ENCODE results near the gene SVOPL.
A peak's percentile ranks its signal among the peaks of the same experiment; 100 is the strongest.
"Not testable (repeated sequence)": the region's sequence is repeated elsewhere in the genome, so short reads cannot be mapped to it uniquely, and the experiment has no call there.

The SVOPL gene

DNA sequence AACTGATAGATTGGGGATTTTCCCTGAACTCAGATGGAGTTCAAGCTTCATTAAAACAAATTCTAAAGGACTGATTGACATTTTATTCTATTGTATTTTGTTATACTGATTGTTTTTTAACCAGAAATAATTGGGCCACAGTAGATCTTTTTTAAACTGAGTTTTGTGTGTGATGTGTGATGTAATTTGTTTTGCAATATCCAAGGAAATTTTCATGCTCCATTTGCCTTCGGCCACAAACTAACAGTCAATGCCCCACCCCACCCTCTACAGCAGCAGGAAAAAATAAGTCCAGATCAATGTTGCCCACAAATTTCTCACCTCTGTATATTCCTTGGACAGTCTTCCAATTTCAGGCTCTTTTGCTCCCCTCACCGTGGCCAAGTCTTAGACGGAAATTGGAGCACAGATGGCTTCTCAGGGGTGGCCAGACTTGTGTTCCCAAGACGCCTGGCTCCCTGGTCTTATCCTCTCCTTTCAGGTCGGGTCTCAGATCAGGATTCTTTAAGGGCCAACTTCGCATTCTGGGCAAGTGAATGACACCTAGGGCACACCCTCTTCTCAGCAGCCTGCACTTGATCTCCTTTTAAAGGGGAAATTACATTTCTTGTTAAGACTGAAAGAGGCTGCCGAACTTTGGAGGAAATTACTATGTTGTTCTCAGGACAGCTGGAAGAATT, at the start of gene SVOPL:
TSS of gene SVOPL (minus strand) at position 506 of the 680 bp plus-strand sequence. CDS start 22,317 bp downstream, outside the sequence.
- no peak for DNase-seq

GRCh38 chr7:138750473-138750872, 49.3 kb upstream of the SVOPL start:
- no peak for DNase-seq

GRCh38 chr7:138749960-138750359, 48.8 kb upstream of the SVOPL start:
- no peak for DNase-seq

DNA sequence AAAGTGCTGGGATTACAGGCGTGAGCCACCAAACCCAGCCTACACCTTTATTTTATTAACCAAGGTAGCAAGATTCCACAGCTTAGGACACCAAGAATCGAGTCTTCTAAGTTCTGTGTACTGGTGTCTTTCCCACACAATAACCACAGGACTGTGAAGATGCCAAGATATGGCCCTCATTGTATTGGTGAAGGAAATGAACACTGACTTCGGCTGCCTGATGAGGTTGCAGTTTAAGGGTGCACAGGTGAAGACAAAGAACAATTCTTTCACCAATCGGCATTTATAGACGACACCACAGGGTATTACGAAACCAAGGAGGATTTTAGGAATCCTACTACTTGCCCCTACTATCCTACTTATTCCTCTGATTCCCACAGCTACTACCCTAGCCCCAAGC, 47.5 kb upstream of the SVOPL start:
- no peak for DNase-seq

DNA sequence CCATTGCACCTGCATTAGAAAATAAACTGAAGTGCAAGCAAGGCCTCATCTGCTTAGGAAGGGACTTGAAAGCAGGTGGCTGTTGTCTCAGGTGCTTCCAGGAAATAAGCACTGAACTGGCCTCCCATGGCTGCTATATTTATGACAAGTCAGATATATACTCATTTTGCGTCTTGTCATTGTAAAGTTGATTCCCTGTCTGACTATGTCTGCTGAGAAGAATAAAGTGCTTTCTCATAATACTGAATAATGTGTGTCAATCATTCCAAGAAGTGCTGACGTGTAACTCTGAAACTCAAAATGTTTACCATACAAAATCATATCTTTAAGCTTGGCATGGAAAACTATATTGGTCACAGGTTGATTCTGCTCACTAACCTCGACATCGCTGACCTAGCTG, 44.9 kb upstream of the SVOPL start:
- no peak for DNase-seq

DNA sequence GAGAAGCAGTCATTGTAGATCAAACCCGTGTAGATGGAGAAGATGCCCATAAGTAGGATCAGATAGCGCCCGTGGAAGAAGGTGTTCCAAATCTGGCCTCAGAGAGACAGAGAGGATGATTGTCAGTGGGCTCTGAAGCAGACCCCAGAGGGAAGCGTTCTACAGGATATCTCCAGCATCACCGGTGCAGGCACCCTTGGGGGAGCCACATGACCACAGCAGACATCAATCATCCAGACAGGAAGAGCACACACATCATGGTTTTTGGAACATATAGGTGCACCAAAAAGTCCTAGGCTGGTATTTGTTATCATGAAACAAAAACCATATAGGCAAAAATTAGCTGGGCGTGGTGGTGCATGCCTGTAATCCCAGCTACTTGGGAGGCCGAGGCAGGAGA, 44.0 kb upstream of the SVOPL start:
- no peak for DNase-seq

DNA sequence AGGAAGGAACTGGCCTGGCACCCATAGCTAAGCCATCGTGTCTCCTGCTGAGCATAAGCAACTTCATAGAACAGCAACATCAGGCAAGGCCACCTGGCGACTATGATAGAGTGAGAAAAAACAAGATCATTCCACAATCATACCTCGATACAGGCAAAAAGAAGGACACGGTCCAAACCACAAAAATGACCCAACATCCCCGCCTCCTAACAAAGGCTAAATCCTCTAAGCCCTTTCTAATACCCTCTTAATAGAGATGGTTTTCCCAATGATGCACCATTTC, 40.2 kb upstream of the SVOPL start:
- no peak for DNase-seq

GRCh38 chr7:138739859-138740258, 38.7 kb upstream of the SVOPL start:
- DNase-seq: no peak

GRCh38 chr7:138738551-138739335, 37.6 kb upstream of the SVOPL start:
- peak; percentile 76 for DNase-seq

- no peak for DNase-seq
These were observed 37.0 kb upstream of the SVOPL start for GRCh38 chr7:138738114-138738513.

GRCh38 chr7:138735399-138735798, 34.2 kb upstream of the SVOPL start:
- DNase-seq: no peak

DNA sequence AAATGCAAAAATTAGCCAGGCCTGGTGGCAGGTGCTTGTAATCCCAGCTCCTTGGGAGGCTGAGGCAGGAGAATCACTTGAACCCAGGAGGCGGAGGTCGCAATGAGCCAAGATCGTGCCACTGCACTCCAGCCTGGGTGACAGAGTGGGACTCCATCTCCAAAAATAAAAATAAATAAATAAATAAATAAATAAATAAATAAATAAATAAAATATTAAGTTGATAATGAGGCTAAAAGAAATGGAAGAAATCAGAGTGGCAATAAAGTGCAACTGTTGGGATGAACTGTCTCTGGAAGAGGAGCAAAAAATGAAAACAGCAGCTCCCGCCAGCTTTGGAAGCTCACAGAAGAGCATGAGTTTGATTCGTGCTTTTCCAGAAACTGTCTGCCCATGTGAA, 30.6 kb upstream of the SVOPL start:
- not testable (repeated sequence) for DNase-seq

DNA sequence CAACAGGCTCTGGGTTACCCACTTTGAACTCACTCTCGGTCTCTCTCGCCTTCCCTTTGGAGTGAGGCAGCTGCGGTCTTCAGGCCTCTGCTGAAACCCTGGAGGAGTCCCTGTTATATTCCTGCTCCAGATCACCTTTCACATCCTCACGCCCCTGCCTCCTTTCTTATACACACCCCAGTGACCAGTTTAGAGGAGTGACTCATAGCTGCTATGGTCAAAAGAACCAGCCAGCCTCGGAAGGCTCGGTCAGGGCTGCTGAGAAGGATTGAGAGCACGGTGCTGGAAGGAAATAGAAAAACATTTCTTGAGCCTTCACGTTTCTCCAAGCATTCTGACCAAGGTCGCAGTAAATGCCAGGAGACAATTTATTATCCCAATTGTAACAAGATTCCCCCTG, 28.3 kb upstream of the SVOPL start:
- no peak for DNase-seq

DNA sequence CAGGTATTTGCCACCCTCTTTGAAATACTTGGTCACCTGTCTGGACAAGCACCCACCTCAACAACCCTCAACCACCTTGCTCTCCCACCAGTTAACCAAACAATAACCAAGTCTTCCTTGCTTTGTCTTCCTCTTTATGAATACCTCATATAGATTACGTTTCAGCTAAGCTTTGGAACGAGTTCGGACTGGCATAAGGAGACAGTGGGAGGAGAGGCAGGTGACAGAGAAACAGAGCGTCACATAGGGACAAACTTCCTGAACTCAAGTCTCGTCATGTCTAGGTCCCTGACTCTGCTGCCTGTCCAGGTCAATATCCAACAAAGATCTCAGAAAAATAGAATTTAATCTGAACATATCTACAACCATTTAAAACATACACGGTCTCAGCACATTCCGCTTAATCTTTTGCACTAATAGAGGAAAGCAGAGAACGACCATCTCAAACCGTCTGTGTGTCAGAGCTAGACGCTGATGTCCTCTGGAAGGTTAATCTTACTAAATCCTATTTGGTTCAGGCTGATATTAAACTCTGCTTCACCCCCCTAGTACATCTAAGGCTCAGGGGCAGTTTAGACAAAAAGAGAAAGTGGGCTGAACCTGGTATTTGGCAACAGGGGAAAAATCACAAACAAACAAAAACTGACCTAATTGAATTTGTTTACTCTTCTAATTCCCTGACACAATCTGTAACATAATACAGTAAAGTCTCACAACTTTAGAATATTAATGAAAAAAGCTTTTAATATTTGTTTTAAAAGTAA, 26.4 kb upstream of the SVOPL start:
- no peak for DNase-seq

DNA sequence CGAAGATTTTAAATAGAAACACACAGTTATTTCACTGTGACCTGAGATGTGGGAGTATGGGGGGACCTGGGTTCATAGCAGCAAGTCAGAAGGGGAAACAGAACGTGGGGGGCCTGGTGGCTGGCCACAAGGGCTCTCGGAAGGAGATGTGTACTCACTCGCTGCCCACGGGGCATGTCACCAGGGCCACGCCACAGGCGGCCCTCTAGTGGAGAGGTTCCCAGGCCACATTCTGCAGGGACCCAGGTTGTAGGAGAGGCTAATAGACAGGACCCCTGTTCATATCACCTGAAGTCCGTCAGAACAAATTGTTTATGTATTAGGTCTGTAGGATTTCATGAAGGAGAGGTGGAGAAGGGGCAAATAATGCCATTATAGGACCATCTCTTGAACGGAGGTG, 25.1 kb upstream of the SVOPL start:
- DNase-seq: no peak

- DNase-seq: no peak
These were observed 19.1 kb upstream of the SVOPL start for GRCh38 chr7:138720286-138720685.

- DNase-seq: no peak
These were observed 15.7 kb upstream of the SVOPL start for GRCh38 chr7:138716889-138717288.

DNA sequence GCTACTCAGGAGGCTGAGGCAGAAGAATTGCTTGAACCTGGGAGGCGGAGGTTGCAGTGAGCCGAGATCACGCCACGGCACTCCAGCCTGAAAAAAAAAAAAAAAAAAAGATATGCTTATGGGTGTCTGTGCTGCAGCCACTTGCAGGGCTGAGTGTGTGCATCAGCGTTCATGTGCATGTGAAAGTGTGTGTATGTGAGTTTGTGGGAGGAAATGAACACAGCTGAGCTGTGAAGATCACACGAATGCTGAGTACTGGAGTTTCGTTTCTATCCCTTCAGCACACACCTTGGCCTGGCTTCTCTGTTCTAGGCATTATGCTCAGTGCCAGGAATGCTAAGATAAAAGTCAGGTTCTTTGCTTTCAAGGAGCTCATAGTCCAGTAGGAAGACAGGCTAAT, 12.0 kb upstream of the SVOPL start:
- DNase-seq: no peak

DNA sequence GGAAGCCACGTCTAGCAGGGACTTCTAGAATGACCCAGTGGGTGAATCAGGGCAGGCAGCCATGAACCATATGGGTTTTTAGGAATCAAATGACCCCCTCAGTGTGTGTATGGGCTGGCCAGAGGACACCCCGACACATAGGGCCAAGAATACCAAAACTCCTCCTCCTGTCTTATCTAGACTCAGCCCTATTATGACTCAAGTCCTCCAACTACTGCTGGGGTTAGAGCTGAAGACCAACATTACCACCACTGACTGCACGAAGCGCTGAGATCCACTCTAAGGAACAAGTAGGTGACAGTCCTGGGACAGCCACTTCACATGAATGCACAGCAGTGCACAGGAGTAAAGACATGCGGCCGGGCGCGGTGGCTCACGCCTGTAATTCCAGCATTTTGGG, 11.5 kb upstream of the SVOPL start:
- no peak for DNase-seq

DNA sequence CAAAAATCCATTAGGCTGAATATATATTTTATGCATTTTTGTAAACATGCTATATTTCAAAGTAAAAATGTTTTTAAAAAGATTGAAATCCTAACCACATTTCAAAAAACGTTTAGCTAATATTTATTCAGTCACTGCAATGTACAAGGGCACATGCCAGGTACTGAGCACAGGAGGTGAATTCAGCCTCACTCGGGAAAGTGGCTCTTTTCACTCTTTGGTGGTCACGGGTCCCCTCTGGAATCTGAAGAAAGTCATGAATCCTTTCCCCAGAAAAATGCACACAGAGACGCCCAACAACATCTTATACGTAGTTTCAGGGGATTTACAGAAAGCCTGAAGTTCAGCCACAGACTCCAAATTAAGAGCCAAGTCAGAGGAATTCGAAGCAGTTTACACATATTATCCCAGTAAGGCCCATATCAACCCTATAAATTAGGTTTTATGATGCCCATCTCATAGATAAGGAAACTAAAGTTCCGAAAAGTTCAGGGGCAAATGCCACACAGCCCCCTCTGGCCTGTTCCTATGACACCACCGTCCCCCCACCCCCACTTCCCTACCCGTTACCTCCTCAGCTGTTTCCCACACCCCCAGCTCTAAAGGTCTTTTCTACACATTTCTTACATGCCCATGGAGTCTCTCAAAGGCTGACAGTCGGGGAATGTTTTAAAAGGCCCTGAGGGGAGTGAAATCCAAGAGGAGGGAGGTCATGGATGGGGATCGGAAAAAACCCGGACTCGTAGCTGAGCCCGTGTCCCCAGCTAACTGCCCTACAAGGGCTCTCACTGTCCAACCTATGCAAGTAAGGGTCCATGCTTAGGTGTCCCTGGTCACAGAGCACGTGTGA, 9.6 kb upstream of the SVOPL start:
- DNase-seq: no peak

- no peak for DNase-seq
These were observed 4.0 kb upstream of the SVOPL start for GRCh38 chr7:138705167-138705566.

- DNase-seq: no peak
These were observed 368 bp upstream of the SVOPL start for GRCh38 chr7:138701537-138701923.

DNA sequence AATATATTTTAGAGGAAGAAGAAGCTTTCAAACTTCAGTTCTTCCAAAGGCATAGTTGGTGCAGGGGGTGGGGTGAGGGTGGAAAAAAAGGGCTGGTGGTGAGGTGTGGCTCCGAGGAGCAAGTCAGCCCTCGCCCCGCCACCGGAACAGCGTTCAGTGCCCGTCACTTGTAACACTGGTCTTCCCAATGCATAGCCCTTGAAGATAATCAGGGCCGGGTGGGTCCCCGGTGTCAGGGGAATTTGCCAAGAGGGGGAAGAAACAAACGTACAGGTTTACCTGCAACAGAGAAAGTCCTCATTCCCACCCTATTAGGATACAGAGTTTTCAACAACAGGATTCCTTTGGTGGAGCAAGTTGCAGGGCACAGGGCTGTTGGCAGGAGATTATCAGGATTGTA, 1.5 kb downstream of the SVOPL start:
- no peak for DNase-seq

All from COR-L47 (cell line).